NCI-H2107 treated with DMSO at 0.1 percent for 48 hours (cell line): ENCODE data around the gene BSPRY.
A peak's percentile ranks its signal among the peaks of the same experiment; 100 is the strongest.
"Not testable (repeated sequence)": the region's sequence is repeated elsewhere in the genome, so short reads cannot be mapped to it uniquely, and the experiment has no call there.

ENCODE experiments used
- DNase-seq: peaks from one replicate; lab custom pipeline; 2025; ENCODE audit not compliant: unreplicated experiment; lab: John Stamatoyannopoulos, UW

Gene BSPRY

GRCh38 chr9:113341712-113342410, 7.5 kb upstream of the BSPRY start:
- DNase-seq = no peak

DNA sequence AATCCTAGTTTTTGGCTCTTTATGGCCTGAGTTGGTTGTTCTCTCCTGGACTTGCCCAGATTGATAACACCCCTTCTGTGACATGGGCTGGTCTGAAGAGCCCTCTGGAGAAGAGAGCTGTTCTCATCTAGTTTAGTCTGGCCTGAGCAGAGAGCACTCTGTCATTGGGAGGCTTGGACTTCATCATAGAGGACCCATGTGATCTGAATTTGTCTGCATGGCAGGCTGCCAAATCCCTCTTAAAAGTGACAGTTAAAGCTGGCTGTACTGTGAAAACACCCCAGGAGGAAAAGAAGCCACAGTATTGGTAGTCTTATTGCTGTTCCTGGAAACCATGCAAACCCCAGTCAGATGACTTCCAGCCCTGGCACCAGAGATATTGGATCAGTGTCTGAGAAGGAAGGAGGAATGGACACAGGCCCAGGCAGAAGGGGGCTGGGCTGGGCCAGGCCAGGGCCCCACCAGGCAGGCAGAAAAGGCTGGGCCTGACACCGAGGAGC, 5.6 kb upstream of the BSPRY start:
- peak; percentile 88 for DNase-seq

DNA sequence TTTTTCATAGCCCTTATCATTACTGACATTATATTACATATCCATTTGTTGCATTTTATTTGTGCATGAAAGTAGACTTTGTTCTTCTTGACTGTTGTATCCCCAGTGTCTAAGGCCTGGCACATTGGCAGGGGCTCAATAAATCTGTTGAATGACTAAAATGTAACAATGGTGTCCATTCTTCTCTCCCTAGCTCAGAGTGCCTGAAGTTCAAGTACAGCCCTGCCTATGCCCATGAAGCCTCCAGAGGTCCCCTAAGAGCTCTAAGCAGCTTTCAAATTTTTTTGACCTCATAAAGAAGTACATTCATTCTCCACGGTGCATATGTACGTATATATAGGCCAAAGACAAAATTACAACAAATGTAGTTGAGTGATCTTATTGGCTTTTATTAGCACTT, 4.2 kb upstream of the BSPRY start:
- DNase-seq = no peak

GRCh38 chr9:113345671-113346070, 3.7 kb upstream of the BSPRY start:
- no peak for DNase-seq

GRCh38 chr9:113348437-113348836, 904 bp upstream of the BSPRY start:
- no peak for DNase-seq

- peak; percentile 16 for DNase-seq
Measured at GRCh38 chr9:113349066-113349444, 286 bp upstream of the BSPRY start.

DNA sequence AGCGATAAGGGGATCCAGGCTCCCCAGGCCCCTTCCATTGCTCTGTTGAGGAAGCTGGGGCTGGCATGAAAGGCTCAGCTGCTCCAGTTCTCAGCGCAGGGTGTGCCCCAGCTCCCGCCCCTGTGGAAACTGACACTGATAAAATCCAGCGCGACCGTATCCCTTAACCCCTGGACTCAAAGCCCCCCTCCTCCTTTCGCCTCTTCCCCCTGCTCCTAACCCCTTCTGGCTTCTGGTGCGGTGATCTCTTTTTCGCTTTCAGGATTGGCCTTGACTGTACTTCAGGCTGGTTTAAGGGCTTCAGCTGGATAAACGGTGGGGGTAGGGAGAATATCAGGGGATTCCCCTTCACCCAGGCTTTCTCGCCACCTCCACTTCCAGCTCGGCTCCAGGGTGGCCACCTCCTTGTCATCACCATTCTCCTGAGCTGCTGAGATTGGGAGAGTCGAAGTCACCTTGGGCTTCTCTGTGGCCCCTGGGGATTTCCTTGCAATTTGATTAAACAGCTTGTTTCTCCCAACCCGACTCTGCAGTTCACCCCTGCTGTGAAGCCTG, 843 bp downstream of the BSPRY start:
- DNase-seq = peak; percentile 35

- DNase-seq = no peak
Measured at GRCh38 chr9:113350937-113351336, 1.6 kb downstream of the BSPRY start.

GRCh38 chr9:113352006-113352405, 2.7 kb downstream of the BSPRY start:
- DNase-seq = no peak

GRCh38 chr9:113352411-113352810, 3.1 kb downstream of the BSPRY start:
- DNase-seq = no peak

DNA sequence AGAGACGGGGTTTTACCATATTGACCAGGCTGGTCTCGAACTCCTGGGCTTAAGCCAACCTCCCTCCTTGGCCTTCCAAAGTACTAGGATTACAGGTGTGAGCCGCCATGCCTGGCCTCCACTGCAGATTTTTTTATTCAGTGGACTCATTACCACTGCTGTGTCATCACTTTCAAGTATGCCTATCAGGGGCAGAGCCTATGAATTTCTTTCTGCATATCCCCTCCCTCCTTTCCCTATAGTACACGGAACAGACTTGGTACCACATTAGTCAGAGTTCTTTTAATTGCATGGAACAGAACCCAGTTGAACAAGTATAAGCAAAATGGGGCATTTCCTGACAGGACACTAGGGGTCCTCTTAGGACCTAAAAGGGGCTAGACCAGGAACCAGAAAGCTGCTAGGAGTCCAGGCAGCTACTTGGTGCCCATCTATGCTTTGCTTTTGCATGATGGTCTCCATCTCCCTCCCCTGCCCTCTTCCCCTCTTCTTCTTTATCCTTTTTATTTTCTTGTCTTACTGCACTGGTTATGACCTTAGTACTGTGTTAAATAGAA, 5.8 kb downstream of the BSPRY start:
- DNase-seq = no peak

GRCh38 chr9:113356686-113357292, 7.4 kb downstream of the BSPRY start:
- DNase-seq = no peak

GRCh38 chr9:113359385-113359784, 10.0 kb downstream of the BSPRY start:
- DNase-seq = no peak

DNA sequence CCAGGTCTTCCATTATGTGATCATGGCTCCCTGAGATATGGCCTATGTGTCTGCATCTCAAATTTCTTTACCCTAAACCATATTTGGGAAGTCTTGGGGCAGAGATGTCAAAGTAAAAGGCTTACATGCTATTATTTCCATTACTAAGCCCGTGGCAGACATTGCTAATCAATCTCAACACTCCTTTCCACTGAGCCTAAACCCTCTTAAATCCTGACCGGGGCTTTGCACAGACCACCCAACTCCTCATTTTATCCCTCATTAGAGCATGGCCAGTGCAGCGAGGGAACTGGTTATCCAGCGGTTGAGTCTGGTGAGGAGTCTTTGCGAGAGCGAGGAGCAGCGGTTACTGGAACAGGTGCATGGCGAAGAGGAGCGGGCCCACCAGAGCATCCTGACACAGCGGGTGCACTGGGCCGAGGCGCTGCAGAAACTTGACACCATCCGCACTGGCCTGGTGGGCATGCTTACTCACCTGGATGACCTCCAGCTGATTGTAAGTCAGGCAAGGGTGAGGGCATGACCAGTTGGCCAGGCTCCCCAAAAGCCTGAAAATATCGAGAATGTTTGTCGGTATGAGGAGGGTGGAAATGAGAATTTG, 11.0 kb downstream of the BSPRY start:
- no peak for DNase-seq

DNA sequence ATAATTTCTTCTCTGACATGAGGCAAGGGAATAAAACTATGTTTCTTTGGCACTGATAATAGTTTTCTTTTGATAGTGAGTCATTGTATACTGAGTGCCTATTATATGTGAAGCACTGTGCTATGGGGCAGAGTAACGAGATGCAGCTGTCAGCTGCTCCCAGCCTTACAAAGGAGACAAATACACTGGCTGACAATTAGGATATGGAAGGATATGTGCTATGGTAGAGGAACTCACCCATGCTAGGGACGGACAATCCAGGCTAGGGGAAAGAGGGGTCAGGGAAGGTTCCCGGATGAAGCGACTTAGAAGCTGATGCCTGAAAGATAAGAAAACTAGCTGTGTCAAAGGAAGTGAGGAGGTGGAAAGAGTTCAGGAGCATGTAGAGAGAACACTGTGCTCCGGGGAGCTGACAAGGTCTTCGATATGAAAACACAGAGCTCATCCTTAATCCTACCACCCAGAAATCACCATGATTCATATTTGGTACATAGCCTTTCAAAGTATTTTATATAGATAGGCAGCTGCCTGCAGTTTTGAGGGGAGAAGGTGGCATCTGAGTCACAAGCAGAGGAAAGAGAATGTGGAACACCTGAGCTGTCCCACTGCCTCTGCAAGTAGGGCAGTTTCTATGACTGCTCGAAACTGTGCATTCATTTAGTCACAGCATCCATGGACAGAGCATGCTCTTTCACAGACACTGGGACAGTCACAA, 12.1 kb downstream of the BSPRY start:
- no peak for DNase-seq

GRCh38 chr9:113363336-113363735, 14.0 kb downstream of the BSPRY start:
- DNase-seq = no peak

- no peak for DNase-seq
Measured at GRCh38 chr9:113364951-113365350, 15.6 kb downstream of the BSPRY start.

- DNase-seq = not testable (repeated sequence)
Measured at GRCh38 chr9:113365652-113366051, 16.3 kb downstream of the BSPRY start.

GRCh38 chr9:113368348-113368981, 19.1 kb downstream of the BSPRY start:
- no peak for DNase-seq

- DNase-seq = no peak
Measured at GRCh38 chr9:113368982-113369854, 19.9 kb downstream of the BSPRY start.
